Hematopoietic multipotent progenitor cell treated with erythropoietin and hydrocortisone succinate and interleukin-3 and kit ligand, for 4 days (in vitro differentiated cells): ENCODE measurements around the gene HDAC7.
"Not testable (repeated sequence)": the region's sequence is repeated elsewhere in the genome, so short reads cannot be mapped to it uniquely, and the experiment has no call there.

ENCODE experiments used
- DNase-seq: peaks from one replicate; pipeline ENCODE4 v3.0.0-alpha.2; 2015

The HDAC7 gene

DNA sequence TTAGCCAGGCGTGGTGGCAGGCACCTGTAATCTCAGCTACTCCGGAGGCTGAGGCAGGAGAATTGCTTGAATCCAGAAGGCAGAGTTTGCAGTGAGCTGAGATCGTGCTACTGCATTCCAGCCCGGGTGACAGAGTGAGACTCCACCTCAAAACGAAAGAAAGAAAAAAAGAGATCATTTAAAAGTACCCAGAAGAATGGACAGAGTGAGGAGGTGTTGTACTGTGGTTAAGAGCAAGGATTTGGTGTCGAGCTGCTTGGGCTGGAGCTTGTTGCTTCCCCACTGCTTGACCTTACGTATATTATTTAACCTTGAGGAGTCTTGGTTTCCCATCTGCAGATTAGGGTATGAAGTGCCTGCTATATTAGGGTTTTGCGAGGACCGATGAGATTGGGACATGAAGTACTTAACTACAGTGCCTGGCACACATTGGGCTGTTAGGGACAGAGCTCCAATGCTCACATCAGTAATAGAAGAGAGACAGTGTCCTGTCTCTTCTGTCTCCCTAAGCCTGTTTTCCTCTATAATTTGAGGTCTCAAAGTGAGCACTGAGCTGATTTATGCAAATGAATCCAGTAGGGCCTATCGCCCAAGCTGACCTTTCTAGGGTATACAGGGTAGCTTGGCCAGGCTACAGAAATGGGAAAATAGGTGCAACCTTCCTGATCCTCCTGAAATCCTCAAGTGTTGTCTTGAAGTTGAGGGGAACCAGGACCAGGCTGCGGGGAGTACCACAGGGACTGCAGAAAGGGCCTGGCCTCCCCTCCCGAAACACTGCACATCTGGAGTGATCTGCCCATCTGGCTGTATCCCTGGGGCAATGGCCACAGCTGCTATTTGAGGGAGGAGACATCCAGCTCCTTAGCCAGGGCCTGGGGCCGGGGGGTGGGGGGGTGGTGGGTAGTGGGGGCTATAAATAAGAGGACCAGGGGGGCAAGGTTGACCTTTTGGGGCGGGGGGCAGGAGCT is 8.6 kb upstream of the HDAC7 start:
- no peak for DNase-seq

GRCh38 chr12:47825173-47825639 is 5.5 kb upstream of the HDAC7 start:
- DNase-seq: no peak

GRCh38 chr12:47824635-47825034 is 4.9 kb upstream of the HDAC7 start:
- DNase-seq: no peak

DNA sequence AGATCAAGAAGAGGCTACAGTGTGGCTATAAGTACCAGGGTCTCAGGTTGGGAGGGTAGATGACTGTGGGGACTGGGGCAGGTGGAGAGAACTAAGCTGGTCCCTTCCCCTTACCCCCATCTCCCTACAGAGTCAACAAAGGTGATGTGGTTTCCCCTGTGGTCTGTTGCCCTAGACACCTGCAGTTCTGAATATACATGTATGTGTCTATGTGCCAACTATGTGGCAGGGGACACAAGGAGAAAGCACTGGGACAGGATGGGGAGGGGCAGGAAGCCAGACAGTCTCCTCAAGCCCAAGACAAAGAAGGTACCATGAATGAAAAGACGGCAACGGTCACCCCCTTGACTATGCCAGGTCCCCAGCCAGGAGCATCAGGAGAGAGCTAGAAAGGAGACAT is 4.5 kb upstream of the HDAC7 start:
- DNase-seq: no peak

DNA sequence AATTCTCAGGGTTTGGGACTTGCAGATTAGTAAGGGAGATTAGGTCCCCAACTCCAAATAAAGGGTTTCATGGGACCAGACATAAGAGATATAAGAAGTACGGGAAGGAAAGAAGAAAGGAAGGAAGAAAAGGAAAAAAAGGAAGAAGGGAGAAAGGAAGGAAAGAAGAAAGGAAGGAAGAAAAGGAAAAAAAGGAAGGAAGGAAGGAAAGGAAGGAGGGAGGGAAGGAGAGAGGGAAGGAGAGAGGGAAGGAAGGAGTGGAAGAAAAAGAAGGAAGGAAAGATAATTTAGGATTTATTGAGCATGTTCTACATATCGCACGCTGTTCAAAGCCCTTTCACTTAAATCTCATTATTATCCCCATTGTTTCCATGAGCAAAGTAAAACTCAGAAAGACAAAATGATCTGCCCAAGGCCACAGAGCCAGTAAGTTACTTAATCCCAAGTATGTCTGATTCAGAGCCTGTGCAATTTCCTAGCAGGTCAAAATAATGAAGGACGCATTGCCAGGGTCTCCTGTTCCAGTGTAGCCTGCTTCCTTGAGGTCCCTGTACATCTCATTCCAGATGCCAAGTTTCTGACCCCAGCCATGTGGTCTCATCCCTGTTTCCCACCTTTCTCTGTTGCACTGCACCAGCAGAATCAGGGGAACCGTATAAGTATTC is 3.9 kb upstream of the HDAC7 start:
- DNase-seq: no peak

- no peak for DNase-seq
Observed at GRCh38 chr12:47822863-47823262, 3.2 kb upstream of the HDAC7 start.

- DNase-seq: no peak
Observed at GRCh38 chr12:47822401-47822800, 2.7 kb upstream of the HDAC7 start.

DNA sequence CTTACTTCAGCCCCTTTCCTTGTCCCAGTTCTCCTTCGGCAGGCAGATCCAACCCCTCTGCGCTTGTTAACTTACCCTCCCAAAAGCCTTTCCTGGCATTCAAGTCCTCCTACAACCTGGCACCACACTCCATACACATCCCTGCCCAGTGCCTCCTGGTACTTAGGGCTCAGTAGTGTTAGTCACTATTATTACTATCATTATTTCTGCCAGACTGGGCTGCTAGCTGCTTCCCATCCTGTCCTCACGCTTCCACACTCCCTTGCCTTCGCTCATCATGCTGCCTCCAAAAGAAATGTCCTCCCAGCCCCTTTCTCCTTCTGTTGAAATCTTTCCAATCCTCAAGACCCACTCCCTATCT is 1.6 kb upstream of the HDAC7 start:
- no peak for DNase-seq

GRCh38 chr12:47820631-47821345 is 1.1 kb upstream of the HDAC7 start:
- DNase-seq: no peak

DNA sequence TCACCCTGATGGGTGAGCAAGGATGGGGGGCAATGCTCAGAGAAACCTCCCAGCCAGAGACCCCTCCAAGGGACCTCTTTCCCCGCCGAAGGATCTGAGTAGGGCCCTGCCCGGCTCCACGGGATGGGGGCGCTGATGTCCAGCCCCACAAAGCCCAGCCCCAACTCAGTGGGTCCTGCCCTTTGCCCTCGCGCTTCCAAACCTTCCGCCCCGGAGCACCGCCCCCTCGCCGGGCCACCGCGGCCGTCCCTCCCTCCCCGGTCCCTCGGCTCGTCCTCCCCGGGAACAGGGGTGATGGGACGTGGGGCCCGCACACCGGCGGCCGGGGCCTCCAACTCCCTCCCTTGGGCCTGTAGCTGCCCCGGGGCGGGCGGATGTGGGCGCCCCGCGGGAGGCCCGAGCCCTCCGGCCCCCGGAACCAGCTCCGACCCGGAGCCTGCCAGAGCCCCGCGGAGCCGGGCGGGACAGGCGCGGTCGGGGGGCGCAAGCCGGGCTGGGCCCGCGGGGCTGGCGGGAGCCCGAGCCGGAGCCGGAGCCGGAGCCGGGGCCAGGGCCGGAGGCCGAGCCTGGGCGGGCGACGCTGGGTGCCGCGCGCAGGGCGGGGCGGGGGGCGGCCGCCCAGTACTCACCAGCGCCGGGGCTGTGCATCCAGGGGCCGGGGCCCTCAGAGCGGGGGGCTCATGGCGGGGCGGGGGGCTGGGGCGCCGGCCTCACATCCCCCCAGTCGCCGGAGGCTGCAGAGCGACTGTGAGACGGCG is 386 bp downstream of the HDAC7 start:
- DNase-seq: peak; percentile 81

DNA sequence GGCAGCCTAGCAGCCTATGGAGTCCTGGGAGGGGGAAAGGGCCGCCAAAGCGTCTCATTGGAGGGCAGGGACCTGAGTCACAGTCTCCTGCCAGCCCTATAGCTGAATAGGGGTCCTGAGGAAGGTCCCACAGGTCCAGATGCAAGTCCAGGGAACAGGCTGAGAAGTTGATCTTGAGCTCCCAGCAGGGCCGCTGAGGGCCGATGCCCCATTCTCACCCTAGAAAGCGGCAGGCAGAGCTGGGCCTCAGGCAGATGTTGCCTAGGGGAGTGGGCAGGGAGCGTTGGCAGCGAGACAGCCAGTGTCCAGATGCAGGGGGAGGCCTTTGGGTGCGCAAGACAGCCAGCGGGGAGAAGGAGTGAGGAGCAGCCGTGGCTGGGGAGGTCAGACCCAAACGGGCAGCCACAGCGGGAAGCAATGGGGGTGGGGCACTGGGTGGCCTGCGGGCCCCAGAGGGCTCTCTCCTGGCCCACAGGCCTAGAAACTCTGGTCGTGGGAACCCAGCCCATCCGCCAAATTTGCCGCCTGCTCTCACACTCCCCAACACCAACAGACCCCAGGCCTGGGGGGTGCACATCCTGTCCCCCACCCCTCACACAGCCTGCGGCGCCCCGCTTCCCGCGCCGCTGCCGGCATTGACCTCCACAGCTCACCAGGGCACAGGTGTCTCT is 1.1 kb downstream of the HDAC7 start:
- DNase-seq: peak; percentile 55

DNA sequence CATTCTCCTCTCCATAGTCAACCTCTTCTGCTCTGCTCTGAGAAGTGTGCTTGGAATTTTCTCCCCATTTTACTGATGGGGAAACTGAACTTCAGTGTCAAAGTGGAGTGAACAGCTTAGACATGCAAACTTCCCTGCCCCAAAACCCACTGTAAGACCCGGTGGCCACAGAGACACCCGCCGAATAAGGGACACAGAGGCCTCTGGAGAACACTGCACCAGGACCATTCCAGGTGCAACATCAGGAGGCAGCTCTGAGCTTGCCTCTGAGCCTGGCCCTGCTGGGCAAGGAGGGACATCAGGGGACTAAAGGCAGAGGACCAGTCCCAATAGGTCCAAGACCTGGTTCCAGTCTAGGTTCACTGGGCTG is 1.7 kb downstream of the HDAC7 start:
- no peak for DNase-seq

- DNase-seq: peak; percentile 45
Observed at GRCh38 chr12:47817272-47818006, 2.3 kb downstream of the HDAC7 start.

GRCh38 chr12:47816403-47817271 is 3.1 kb downstream of the HDAC7 start:
- no peak for DNase-seq

GRCh38 chr12:47815447-47815846 is 4.3 kb downstream of the HDAC7 start:
- not testable (repeated sequence) for DNase-seq

- DNase-seq: no peak
Observed at GRCh38 chr12:47814539-47815170, 5.0 kb downstream of the HDAC7 start.

- peak; percentile 66 for DNase-seq
Observed at GRCh38 chr12:47813511-47814196, 6.0 kb downstream of the HDAC7 start.

DNA sequence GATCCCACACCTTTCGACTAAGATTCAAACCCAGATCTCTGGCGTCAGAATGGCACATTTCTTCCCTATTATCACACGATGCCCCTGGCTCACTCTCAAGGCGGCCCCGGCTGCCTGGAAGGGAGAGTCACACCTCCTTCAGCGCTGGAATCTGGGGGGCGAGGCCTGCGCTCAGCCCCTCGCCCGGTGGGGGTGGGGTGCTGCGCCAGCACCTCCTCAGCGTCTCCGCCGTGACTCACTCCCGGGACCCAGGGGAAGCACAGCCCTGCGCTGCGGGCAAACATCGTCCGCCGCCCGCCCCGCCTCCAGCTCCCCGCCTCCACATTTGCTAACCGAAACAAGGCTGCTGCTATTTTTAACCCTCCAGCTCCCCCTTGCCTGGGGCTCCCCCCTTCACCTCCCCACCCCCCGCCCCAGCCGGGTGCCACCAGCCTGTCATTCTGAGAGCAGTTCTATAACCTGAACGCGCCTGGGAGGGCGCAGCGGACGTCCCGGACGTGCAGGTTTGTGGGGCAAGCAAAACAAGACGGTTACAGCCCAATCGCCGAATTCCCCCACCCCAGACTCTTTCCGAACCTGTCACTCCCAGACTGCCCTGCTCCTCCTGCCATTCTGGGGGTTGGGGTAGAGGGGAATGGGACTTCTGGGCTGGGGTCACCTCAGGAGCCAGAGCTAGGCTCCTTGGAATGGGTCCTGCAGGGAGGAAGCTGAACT is 6.7 kb downstream of the HDAC7 start:
- DNase-seq: peak; percentile 93
